GM12864 (cell line): ENCODE data around the gene EIF2AK2.

Experiments
- DNase-seq: peaks from one replicate; pipeline ENCODE4 v3.0.0-alpha.2; 2011; ENCODE audit warnings: low read depth
- H3K4me3 ChIP-seq: 2 replicates; pipeline ENCODE4 v1.5.1; 2011; ENCODE audit warnings: mild to moderate bottlenecking, low read depth, low read length, control low read depth
- TF ChIP-seq, protein P1 (sequence below): IDR thresholded peaks from 2 replicates; pipeline ENCODE4 v1.5.1; 2011; ENCODE audit warnings: low read depth, mild to moderate bottlenecking, moderate library complexity, low read length, control low read depth, inconsistent platforms; ENCODE audit errors: missing control alignments

The EIF2AK2 gene

DNA sequence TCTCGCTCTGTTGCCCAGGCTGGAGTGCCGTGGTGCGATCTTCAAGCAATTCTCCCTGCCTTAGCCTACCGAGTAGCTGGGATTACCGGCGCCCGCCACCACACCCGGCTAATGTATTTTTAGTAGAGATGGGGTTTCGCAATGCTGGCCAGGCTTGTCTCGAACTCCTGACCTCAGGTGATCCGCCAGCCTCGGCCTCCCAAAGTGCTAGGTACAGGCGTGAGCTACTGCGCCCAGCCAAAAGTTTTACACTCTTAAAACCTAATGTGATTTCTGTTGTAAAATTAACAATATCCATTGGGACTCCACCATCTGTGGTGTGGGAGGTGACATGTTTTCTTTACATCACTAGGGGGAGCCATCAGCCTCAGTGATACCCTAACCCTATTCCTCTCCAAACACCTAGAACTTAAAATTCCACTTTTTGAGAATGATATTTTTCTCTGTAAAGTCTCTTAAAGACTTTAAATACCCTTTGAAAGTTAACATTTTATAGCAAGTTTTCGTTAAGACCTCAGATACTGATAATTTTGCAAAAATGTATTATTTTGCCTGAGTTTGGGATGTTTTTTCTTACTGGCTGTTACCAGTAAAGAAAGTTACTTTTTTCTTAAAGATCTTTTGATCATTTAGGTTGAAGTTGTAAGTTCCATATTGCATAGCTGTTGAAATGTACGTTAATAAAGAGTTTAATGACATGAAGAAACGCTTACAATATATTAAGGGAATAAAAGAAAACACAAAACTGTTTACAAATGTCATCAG is 11.6 kb upstream of the EIF2AK2 start:
- TF ChIP-seq, protein P1, sequence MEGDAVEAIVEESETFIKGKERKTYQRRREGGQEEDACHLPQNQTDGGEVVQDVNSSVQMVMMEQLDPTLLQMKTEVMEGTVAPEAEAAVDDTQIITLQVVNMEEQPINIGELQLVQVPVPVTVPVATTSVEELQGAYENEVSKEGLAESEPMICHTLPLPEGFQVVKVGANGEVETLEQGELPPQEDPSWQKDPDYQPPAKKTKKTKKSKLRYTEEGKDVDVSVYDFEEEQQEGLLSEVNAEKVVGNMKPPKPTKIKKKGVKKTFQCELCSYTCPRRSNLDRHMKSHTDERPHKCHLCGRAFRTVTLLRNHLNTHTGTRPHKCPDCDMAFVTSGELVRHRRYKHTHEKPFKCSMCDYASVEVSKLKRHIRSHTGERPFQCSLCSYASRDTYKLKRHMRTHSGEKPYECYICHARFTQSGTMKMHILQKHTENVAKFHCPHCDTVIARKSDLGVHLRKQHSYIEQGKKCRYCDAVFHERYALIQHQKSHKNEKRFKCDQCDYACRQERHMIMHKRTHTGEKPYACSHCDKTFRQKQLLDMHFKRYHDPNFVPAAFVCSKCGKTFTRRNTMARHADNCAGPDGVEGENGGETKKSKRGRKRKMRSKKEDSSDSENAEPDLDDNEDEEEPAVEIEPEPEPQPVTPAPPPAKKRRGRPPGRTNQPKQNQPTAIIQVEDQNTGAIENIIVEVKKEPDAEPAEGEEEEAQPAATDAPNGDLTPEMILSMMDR, result peak; percentile 71
- DNase-seq, result no peak
- H3K4me3 ChIP-seq, result no peak overlapping the region

GRCh38 chr2:37167636-37168180 is 10.9 kb upstream of the EIF2AK2 start:
- TF ChIP-seq, protein P1, result no peak
- H3K4me3 ChIP-seq, result no peak overlapping the region
- no peak for DNase-seq

- no peak overlapping the region for H3K4me3 ChIP-seq
- no peak for DNase-seq
- TF ChIP-seq, protein P1, result no peak
Measured at GRCh38 chr2:37164757-37165156, 8.0 kb upstream of the EIF2AK2 start.

DNA sequence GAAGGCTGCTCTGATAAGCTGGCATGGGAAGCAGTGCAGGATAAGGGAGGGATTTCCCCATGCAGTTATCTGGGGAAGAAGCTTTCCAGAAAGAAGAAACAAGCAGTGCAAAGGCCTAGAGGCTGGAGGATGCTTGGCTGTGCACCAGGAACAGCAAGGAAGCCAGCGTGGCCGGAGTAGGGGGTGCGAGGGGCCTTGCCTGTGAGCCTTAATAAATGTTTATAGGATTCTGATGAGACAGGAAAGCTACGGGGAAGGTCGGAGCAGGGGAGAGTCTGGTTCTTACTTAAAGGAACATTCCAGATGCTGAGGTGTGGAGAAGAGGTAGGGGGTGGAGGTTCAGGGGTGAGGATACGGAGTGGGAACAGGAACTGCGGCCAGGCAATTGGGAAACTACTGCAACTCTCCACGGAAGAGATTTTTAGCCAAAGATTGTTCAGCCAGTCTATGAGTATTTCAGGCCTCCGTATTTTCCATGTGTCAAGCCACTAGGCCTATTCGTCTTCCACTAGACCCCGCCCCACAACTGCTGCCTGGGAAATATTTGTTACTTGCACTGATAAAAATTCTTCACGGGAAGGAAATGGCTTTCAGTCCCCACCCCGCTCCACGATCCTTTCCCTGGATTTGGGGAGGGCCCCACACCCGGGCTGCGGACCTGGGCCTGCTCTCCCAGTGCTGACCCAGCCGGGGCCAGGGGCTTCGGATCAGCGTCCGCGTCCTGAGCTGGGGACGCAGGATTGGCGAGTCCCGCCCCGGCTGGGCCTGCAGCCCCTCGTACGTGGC is 516 bp downstream of the EIF2AK2 start:
- TF ChIP-seq, protein P1, result no peak
- DNase-seq, result no peak
- H3K4me3 ChIP-seq, result peak overlapping the region; percentile 81

DNA sequence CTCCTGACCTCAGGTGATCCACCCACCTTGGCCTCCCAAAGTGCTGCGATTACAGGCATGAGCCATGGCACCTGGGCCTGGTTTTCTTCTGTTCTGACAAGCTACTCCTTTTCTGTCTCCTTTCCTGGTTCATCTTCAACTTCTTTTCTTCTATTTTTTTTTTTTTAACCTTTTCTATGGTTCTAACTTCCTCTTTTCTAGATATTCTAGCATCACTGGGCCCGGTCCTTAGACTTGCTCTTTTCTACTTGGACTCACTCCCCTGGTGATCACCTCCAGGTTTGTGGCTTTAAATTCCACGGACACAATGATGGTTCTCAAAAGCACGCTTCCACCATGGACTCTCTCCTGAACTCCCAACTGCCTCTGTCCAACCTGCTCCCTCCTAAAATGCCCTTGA is 2.0 kb downstream of the EIF2AK2 start:
- DNase-seq, result no peak

DNA sequence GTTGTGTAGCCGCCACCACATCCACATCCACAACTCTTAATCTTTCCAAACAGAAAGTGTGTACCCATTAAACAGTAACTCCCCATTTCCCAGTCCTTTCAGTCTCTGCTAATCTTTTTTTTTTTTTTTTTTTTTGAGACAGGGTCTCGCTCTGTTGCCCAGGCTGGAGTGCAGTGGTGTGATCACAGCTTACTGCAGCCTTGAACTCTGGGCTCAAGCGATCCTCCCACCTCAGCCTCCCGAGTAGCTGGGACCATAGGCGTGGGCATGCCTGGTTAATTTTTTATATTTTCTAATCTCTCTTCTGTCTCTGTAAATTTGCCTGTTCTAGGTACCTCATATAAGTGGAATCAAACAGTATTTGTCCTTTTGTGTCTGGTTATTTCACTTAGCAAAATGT is 3.6 kb downstream of the EIF2AK2 start:
- no peak overlapping the region for H3K4me3 ChIP-seq
- TF ChIP-seq, protein P1, result no peak
- no peak for DNase-seq

More for the DNA sequence above, 2.0 kb downstream of the EIF2AK2 start:
- TF ChIP-seq, protein P1, result no peak
- H3K4me3 ChIP-seq, result peak overlapping the region; percentile 81
